Measurements from ENCODE around the gene CCDC171.

- no peak for TF ChIP-seq POLR2A (IDR thresholded peaks at IDR 0.05)
- no peak for TF ChIP-seq CTCF (IDR thresholded peaks at IDR 0.05)
Observed at GRCh38 chr9:15936306-15936921, 383.6 kb downstream of the CCDC171 start.
